Measurements from ENCODE around the gene VTI1A.

The VTI1A gene

DNA sequence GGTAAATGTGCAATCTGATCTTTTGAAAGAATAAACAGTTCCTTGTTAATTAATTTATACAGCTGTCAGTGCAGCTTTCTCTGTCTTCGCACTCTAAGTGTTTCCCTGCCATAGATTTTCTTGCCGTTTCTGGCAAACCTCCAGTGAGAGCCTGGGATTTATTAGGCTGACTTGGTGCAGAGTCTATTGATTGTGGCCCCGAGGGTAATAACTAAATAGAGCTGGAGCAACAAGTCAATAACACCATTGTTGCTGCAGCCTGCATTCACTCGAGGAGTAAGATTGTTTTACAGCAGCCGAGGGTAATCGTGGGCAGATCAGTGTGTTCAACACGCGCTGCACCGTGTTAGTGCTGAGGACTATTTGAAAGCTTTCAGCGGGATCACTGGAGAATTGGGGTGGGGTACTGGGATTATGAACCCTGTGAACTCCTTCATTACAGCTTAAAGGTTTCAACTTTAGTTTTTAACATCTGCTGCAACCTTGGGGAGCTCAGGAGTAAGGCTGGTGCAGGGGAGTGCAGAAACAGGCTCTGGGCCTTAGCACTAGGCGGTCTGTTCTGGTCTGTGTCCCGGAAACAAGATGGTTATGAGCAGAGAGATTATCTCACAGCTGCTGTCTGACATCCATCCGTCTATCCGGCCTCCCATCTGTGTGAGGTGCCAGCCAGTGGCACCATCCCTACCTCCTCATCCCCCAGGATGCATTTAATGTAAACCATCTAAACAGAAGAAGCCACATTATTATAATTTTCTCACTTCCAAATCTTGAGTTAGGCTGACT, 329.1 kb downstream of the VTI1A start:
- Histone ChIP-seq H4K20me1 (ENCODE audit: insufficient read depth, low read length, poor library complexity, severe bottlenecking) (no peaks in the 10 kb centered on the region), H2AFZ (ENCODE audit: low read length) (no peak overlapping the region), H3K79me2 (ENCODE audit: insufficient read depth, low read length) (no peaks in the 10 kb centered on the region), H3K4me1 (ENCODE audit: insufficient read depth, low read length, poor library complexity, severe bottlenecking) (peaks cover 16% of the 10 kb centered on the region), H3K9ac (ENCODE audit: low read depth, low read length, poor library complexity, severe bottlenecking) (no peak overlapping the region), H3F3A (ENCODE audit: low read depth) (no peaks in the 10 kb centered on the region), H3K9me2 (replicated peaks; ENCODE audit: low read depth, low read length) (no peaks in the 10 kb centered on the region), H3K4me2 (ENCODE audit: low read depth, low read length, poor library complexity, severe bottlenecking) (no peak overlapping the region), H3K36me3 (ENCODE audit: insufficient read depth, low read length) (no peaks in the 10 kb centered on the region), H3K9me3 (ENCODE audit: insufficient read depth, low read depth, low read length) (no peaks in the 10 kb centered on the region), H3K27me3 (ENCODE audit: insufficient read depth, low read length, poor library complexity, severe bottlenecking) (no peaks in the 10 kb centered on the region), H3K4me3 (ENCODE audit: low read length, poor library complexity, severe bottlenecking) (no peak overlapping the region)
- TF ChIP-seq, protein P1, sequence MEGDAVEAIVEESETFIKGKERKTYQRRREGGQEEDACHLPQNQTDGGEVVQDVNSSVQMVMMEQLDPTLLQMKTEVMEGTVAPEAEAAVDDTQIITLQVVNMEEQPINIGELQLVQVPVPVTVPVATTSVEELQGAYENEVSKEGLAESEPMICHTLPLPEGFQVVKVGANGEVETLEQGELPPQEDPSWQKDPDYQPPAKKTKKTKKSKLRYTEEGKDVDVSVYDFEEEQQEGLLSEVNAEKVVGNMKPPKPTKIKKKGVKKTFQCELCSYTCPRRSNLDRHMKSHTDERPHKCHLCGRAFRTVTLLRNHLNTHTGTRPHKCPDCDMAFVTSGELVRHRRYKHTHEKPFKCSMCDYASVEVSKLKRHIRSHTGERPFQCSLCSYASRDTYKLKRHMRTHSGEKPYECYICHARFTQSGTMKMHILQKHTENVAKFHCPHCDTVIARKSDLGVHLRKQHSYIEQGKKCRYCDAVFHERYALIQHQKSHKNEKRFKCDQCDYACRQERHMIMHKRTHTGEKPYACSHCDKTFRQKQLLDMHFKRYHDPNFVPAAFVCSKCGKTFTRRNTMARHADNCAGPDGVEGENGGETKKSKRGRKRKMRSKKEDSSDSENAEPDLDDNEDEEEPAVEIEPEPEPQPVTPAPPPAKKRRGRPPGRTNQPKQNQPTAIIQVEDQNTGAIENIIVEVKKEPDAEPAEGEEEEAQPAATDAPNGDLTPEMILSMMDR (conservative IDR thresholded peaks at IDR 0.05; ENCODE audit: low read length), result no peak
- TF ChIP-seq EZH2phosphoT487 (IDR thresholded peaks at IDR 0.05; ENCODE audit: borderline replicate concordance), result no peak

DNA sequence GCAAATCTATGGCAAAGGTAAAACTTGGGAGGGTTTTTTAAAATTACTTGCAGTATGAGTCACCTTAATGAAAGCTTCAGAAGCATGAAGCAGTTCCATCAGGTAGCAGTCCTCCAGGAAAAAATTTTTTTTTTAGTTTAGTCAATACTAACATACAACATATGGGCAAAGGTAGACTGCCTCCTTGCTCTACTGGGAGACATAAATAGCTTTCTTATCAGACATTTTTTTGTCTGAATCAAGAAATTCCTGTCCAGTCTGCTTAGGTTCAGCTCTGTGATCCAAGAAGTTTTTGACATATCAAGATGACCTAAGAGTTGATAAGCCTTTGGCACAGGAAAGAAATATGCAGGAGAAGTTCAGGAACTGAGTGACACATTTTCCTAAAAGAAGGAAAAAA, 331.6 kb downstream of the VTI1A start:
- Histone ChIP-seq H3K9me2 (replicated peaks; ENCODE audit: low read depth, low read length) (no peaks in the 10 kb centered on the region), H3K9me3 (ENCODE audit: insufficient read depth, low read depth, low read length) (no peaks in the 10 kb centered on the region), H3K9ac (ENCODE audit: low read depth, low read length, poor library complexity, severe bottlenecking) (no peak overlapping the region), H3K79me2 (ENCODE audit: insufficient read depth, low read length) (no peaks in the 10 kb centered on the region), H4K20me1 (ENCODE audit: insufficient read depth, low read length, poor library complexity, severe bottlenecking) (no peaks in the 10 kb centered on the region), H3K4me2 (ENCODE audit: low read depth, low read length, poor library complexity, severe bottlenecking) (peak overlapping the region; percentile 36), H3K36me3 (ENCODE audit: insufficient read depth, low read length) (no peaks in the 10 kb centered on the region), H3K4me1 (ENCODE audit: insufficient read depth, low read length, poor library complexity, severe bottlenecking) (peaks cover 16% of the 10 kb centered on the region), H3K27me3 (ENCODE audit: insufficient read depth, low read length, poor library complexity, severe bottlenecking) (no peaks in the 10 kb centered on the region), H3F3A (ENCODE audit: low read depth) (no peaks in the 10 kb centered on the region), H3K4me3 (ENCODE audit: low read length, poor library complexity, severe bottlenecking) (no peak overlapping the region), H2AFZ (ENCODE audit: low read length) (no peak overlapping the region)
- TF ChIP-seq, protein P1 (conservative IDR thresholded peaks at IDR 0.05; ENCODE audit: low read length), result no peak
- no peak for TF ChIP-seq EZH2phosphoT487 (IDR thresholded peaks at IDR 0.05; ENCODE audit: borderline replicate concordance)

DNA sequence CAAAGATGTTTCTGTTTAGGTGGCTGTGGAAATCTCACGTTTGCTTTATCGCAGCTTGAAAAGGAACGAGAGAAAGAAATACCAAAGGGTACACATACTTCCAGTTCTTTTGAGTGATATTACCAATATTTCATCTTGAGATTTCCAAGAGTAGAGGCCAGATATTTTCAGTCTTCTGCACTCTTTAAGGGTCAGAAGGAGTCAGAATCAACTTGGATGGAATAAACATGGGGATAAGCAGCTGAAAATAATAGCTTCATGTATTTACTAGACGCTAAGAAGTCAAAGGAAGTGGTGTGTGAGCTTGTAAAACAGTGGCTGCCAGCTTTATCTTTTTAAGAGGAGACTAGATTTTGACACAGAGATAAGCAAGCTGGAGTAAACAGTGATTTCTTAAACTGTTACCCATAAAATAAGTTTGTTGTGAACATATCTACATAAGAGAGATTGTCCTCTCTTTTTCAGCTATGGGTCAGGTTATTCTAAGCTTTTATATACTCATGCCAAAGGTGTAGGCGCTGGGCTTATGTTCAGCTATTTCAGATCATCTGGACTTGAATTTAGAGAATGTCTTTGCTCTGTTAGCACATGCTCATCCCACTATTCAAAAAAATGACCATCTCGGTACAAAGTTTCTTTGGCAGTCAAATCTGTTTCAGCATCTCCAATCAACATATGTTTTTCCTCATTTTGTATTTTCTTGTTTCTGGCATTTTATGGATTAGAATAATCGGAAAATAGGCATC, 332.2 kb downstream of the VTI1A start:
- Histone ChIP-seq H3K79me2 (ENCODE audit: insufficient read depth, low read length) (no peaks in the 10 kb centered on the region), H3K9ac (ENCODE audit: low read depth, low read length, poor library complexity, severe bottlenecking) (no peak overlapping the region), H3F3A (ENCODE audit: low read depth) (no peaks in the 10 kb centered on the region), H2AFZ (ENCODE audit: low read length) (no peak overlapping the region), H4K20me1 (ENCODE audit: insufficient read depth, low read length, poor library complexity, severe bottlenecking) (no peaks in the 10 kb centered on the region), H3K9me3 (ENCODE audit: insufficient read depth, low read depth, low read length) (no peaks in the 10 kb centered on the region), H3K9me2 (replicated peaks; ENCODE audit: low read depth, low read length) (no peaks in the 10 kb centered on the region), H3K4me2 (ENCODE audit: low read depth, low read length, poor library complexity, severe bottlenecking) (peak overlapping the region; percentile 36), H3K27me3 (ENCODE audit: insufficient read depth, low read length, poor library complexity, severe bottlenecking) (no peaks in the 10 kb centered on the region), H3K4me3 (ENCODE audit: low read length, poor library complexity, severe bottlenecking) (no peak overlapping the region), H3K36me3 (ENCODE audit: insufficient read depth, low read length) (no peaks in the 10 kb centered on the region), H3K4me1 (ENCODE audit: insufficient read depth, low read length, poor library complexity, severe bottlenecking) (peaks cover 16% of the 10 kb centered on the region)
- TF ChIP-seq, protein P1 (conservative IDR thresholded peaks at IDR 0.05; ENCODE audit: low read length), result no peak
- no peak for TF ChIP-seq EZH2phosphoT487 (IDR thresholded peaks at IDR 0.05; ENCODE audit: borderline replicate concordance)

All from Loucy (cell line).